AG09319 (cell line): ENCODE data around the gene CACNA2D2.

Experiments
- DNase-seq: peaks from one replicate; pipeline ENCODE4 v3.0.0-alpha.2; 2010; ENCODE audit warnings: low read depth; ENCODE audit errors: extremely low read depth
- CTCF ChIP-seq: IDR thresholded peaks from 2 replicates; pipeline ENCODE4 v1.5.1; 2011; ENCODE audit warnings: low read depth, mild to moderate bottlenecking, inconsistent platforms, low read length, moderate library complexity

Gene CACNA2D2

GRCh38 chr3:50352781-50353180 lies 150.7 kb downstream of the CACNA2D2 start:
- TF ChIP-seq CTCF: no peak; the same call in 1 of the 2 replicates
- no peak for DNase-seq

- no peak for TF ChIP-seq CTCF
- DNase-seq: no peak
Observed at GRCh38 chr3:50351323-50351697, 152.1 kb downstream of the CACNA2D2 start.

GRCh38 chr3:50350527-50351322 lies 152.7 kb downstream of the CACNA2D2 start, which contains the start of the genes CYB561D2 and NPRL2:
Gene CYB561D2 (plus strand): TSS chr3:50350862. CDS start chr3:50351434, 572 bp downstream.
Gene NPRL2 (minus strand): TSS chr3:50350775. CDS start chr3:50350652, 123 bp downstream.
- TF ChIP-seq CTCF: no peak
- DNase-seq: peak; percentile 76

DNA sequence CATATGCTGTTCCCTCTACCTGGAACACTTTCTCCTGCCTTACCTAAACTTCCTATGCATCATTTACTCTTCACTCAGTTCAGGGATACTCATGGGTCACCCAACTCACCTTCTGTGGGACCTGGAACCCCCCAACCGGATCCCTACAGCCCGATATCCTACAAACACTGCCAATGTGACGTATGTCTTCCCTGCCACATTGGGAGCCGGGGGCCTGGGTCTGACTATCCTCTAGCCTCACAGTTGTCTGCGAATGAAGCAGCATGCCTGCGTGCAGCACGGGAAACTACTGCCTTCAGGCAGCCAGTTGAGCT lies 153.3 kb downstream of the CACNA2D2 start:
- TF ChIP-seq CTCF: no peak

GRCh38 chr3:50347187-50347813 lies 156.1 kb downstream of the CACNA2D2 start:
- peak; percentile 65 for TF ChIP-seq CTCF

More for the DNA sequence above, 153.3 kb downstream of the CACNA2D2 start:
- no peak for DNase-seq

GRCh38 chr3:50345586-50346234 lies 157.7 kb downstream of the CACNA2D2 start, which contains the start of gene ZMYND10:
Gene ZMYND10 (minus strand): TSS chr3:50345732. CDS start chr3:50345579, 153 bp downstream.
- no peak for TF ChIP-seq CTCF
- no peak for DNase-seq

More at GRCh38 chr3:50347187-50347813, 156.1 kb downstream of the CACNA2D2 start:
- peak; percentile 41 for DNase-seq
